KMS-11 (cell line): ENCODE data around the gene KIN.
"Not testable (repeated sequence)": the region's sequence is repeated elsewhere in the genome, so short reads cannot be mapped to it uniquely, and the experiment has no call there.

ENCODE experiments used
- H2AFZ ChIP-seq: fragments of 200-600 bp; sonication (generic); 2 replicates; pipeline ENCODE4 v1.6.1; 2016; ENCODE audit warnings: antibody characterized with exemption, mixed run types, low read depth
- H3K27ac ChIP-seq: fragments of 200-600 bp; sonication (generic); 2 replicates; pipeline ENCODE4 v1.6.1; 2016; ENCODE audit warnings: mild to moderate bottlenecking, mixed run types
- H3K27me3 ChIP-seq: fragments of 200-600 bp; sonication (generic); 2 replicates; pipeline ENCODE4 v1.6.1; 2017; ENCODE audit warnings: mild to moderate bottlenecking, low read depth, mixed run types, moderate library complexity; ENCODE audit not compliant: insufficient read depth
- H3K36me3 ChIP-seq: fragments of 200-600 bp; sonication (generic); 2 replicates; pipeline ENCODE4 v1.6.1; 2017; ENCODE audit warnings: mild to moderate bottlenecking, mixed run types; ENCODE audit not compliant: insufficient read depth
- H3K4me1 ChIP-seq: fragments of 200-600 bp; sonication (generic); 2 replicates; pipeline ENCODE4 v1.6.1; 2016; ENCODE audit warnings: mild to moderate bottlenecking, low read depth, mixed run types; ENCODE audit not compliant: poor library complexity, severe bottlenecking
- H3K4me2 ChIP-seq: fragments of 200-600 bp; sonication (generic); 2 replicates; pipeline ENCODE4 v1.7.0; 2016; ENCODE audit warnings: mild to moderate bottlenecking, mixed run types
- H3K4me3 ChIP-seq: fragments of 200-600 bp; sonication (generic); IDR thresholded peaks from 2 replicates; pipeline ENCODE4 v1.6.1; 2017; ENCODE audit warnings: low read depth, low read length, mixed read lengths; ENCODE audit not compliant: insufficient read depth
- H3K79me2 ChIP-seq: fragments of 200-600 bp; sonication (generic); 2 replicates; pipeline ENCODE4 v1.6.1; 2016; ENCODE audit warnings: low read depth, mixed run types; ENCODE audit not compliant: insufficient read depth
- H3K9ac ChIP-seq: fragments of 200-600 bp; sonication (generic); 2 replicates; pipeline ENCODE4 v1.6.1; 2016; ENCODE audit warnings: mild to moderate bottlenecking, mixed run types
- H4K20me1 ChIP-seq: fragments of 200-600 bp; sonication (generic); 2 replicates; pipeline ENCODE4 v1.6.1; 2016; ENCODE audit warnings: mild to moderate bottlenecking, mixed run types; ENCODE audit not compliant: insufficient read depth
- TF ChIP-seq, protein P1 (sequence below): fragments of 200-600 bp; sonication (generic); conservative IDR thresholded peaks from 2 replicates; pipeline ENCODE4 v1.6.1; 2017; ENCODE audit warnings: low read depth, mild to moderate bottlenecking, antibody characterized with exemption, low read length, moderate library complexity, mixed read lengths

KIN gene

DNA sequence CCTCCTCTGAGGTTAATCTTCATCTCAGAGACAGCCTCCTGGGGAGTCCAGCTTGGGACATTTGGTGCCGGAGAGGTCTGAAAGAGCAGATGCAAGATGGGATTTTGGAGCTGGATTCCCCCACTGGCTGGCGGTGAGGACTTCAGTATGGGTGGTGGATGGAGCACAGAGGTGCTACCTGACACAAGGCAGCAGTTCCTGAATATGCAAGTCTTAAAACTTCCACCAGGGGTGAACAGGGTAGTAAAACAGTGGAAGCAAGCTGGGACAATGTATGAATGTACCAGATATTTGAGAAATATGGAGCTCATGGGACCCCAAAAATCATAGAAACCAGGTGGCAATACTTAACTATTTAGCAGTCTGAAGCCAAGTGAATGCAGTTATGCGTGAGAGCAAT, 25.7 kb upstream of the KIN start:
- Histone ChIP-seq H3K27me3 (no peaks in the 10 kb centered on the region), H3K36me3 (no peaks in the 10 kb centered on the region), H3K27ac (no peak overlapping the region), H3K4me3 (no peak overlapping the region), H3K9ac (no peak overlapping the region), H3K79me2 (0 out of 2 replicates have a peak, but pooled peaks cover under 1% of the 10 kb centered on the region), H3K4me1 (no peaks in the 10 kb centered on the region), H4K20me1 (no peaks in the 10 kb centered on the region), H3K4me2 (no peak overlapping the region), H2AFZ (no peak overlapping the region)
- TF ChIP-seq, protein P1, sequence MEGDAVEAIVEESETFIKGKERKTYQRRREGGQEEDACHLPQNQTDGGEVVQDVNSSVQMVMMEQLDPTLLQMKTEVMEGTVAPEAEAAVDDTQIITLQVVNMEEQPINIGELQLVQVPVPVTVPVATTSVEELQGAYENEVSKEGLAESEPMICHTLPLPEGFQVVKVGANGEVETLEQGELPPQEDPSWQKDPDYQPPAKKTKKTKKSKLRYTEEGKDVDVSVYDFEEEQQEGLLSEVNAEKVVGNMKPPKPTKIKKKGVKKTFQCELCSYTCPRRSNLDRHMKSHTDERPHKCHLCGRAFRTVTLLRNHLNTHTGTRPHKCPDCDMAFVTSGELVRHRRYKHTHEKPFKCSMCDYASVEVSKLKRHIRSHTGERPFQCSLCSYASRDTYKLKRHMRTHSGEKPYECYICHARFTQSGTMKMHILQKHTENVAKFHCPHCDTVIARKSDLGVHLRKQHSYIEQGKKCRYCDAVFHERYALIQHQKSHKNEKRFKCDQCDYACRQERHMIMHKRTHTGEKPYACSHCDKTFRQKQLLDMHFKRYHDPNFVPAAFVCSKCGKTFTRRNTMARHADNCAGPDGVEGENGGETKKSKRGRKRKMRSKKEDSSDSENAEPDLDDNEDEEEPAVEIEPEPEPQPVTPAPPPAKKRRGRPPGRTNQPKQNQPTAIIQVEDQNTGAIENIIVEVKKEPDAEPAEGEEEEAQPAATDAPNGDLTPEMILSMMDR: 0 out of 2 replicates have a peak, but pooled peaks have one; percentile 23

DNA sequence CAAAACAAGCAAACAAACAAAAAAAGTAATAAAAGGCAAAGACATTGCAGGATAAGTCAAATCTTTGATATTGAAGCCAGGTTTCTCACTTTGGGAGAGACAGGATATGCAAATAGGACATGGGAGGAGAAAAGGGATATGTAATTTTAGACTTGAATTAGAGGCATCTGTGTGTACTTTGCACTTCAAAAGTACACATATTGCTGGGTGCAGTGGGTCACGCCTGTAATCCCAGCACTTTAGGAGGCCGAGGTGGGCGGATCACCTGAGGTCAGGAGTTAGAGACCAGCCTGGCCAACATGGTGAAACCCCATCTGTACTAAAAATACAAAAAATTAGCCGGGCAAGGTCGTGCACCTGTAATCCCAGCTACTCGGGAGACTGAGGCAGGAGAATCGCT, 23.9 kb upstream of the KIN start:
- H3K4me3 ChIP-seq, H3K27ac ChIP-seq, H3K79me2 ChIP-seq, H2AFZ ChIP-seq, H3K36me3 ChIP-seq, H3K4me1 ChIP-seq, H3K9ac ChIP-seq, H3K27me3 ChIP-seq, H3K4me2 ChIP-seq, H4K20me1 ChIP-seq: not testable (repeated sequence)

DNA sequence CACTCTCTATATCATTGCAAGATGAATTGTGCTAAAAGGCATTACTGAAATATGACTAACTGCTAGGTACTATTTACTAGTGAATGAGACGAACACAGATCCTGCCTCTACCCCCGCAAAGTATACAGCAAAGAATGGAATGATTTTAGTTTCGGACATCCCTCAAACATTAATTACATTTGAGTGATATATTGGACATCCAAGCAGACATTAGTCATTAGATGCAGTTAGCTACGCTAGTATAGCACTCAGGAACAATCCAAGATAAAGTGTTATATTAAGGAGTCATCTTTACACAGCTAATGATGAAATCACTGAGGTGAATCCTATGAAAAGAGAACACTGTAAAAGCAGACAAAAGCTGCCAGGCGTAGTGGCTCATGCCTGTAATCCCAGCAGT, 23.2 kb upstream of the KIN start:
- Histone ChIP-seq H3K27me3 (no peaks in the 10 kb centered on the region), H3K27ac (no peak overlapping the region), H2AFZ (no peak overlapping the region), H3K4me2 (no peak overlapping the region), H3K4me3 (no peak overlapping the region), H3K9ac (no peak overlapping the region), H4K20me1 (no peaks in the 10 kb centered on the region), H3K79me2 (no peaks in the 10 kb centered on the region), H3K36me3 (no peaks in the 10 kb centered on the region), H3K4me1 (no peaks in the 10 kb centered on the region)
- TF ChIP-seq, protein P1: no peak

DNA sequence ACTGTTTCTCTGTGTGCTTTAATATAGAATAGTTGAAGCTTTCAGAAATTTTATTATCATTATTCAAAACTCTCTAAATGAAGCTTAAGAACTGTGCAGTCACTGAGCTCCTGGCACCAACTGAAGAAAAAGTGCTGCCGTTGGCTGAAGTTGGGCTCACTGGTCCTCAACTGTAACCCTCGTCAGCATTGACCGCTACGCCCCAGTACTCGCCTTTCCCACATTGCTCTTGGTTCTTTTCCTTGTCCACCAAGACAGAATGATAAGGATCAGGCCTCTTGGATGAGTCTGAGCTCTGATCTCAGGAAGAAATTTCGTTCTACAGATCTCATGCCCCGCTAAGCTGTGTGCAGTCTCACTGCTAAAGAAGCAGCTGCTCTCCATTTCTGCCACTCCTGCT, 22.6 kb upstream of the KIN start:
- no peaks in the 10 kb centered on the region for H3K36me3 ChIP-seq
- no peak overlapping the region for H3K9ac ChIP-seq
- H2AFZ ChIP-seq: no peak overlapping the region
- no peaks in the 10 kb centered on the region for H3K79me2 ChIP-seq
- no peaks in the 10 kb centered on the region for H3K27me3 ChIP-seq
- no peak overlapping the region for H3K27ac ChIP-seq
- no peak overlapping the region for H3K4me3 ChIP-seq
- no peaks in the 10 kb centered on the region for H3K4me1 ChIP-seq
- H4K20me1 ChIP-seq: no peaks in the 10 kb centered on the region
- no peak overlapping the region for H3K4me2 ChIP-seq
- TF ChIP-seq, protein P1: no peak

DNA sequence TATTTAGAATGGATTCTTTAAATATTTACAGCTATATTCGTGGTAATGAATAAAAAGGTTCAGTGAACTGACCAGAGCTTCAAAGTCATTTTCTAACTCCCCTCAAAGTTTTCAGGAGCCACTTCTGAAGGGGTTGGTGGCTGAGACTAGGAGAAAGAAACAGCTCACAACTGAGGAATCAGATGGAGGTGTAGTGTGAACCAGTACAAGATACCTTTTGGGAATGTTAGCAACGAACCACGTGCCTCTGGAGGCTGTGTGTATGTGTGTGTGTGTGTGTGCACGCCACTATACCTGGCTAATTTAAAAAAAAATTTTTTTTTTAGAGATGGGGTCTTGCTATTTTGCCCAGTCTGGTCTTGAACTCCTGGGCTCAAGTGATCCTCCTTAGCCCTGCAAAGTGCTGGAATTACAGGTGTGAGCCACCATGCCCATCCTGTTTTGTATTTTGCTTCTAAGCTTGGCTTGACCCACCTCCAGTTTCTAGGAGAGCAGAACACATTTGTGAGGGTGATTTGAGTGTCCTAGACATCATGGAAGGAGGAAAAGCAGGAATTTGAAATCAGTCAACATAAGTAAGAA, 21.0 kb upstream of the KIN start:
- Histone ChIP-seq H2AFZ (no peak overlapping the region), H3K79me2 (no peaks in the 10 kb centered on the region), H3K4me2 (no peak overlapping the region), H3K4me1 (no peaks in the 10 kb centered on the region), H3K9ac (no peak overlapping the region), H3K27ac (no peak overlapping the region; the same call in 1 of the 2 replicates), H3K27me3 (no peaks in the 10 kb centered on the region), H3K4me3 (no peak overlapping the region), H4K20me1 (no peaks in the 10 kb centered on the region), H3K36me3 (no peaks in the 10 kb centered on the region; the same call in 1 of the 2 replicates)
- TF ChIP-seq, protein P1: no peak
